ENCODE measurements around the gene LHFPL6. TPM values are rescaled to one million over a fixed set of nuclear protein-coding genes. Genes with fewer than 3 reads are reported as not detected.

Gene LHFPL6
- total RNA-seq, 6 donors from 2014 or later, result 22.2 to 113 (median 51.8) TPM

DNA sequence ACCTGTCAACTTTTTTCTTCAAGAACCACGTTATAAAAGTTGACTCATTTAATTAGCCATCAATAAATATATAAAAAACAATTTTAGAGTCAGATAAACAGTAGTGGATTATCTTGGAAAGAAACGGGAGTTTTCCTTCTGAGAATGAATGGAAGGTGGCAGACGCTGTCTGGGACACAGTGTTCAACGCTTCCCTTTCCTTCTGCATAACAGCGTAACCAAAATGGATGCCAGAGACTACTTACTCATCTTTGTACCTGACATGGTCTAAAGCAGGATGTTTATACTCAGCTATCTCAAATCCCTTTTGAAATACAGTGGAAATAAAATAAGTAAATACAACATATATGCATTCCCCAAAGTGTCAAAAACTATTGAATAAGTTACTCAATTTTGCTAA is 195.2 kb downstream of the LHFPL6 start:
- peaks cover 9 to 28% (median 14%) of the 10 kb centered on the region in 4 donors for H3K4me1 ChIP-seq
- peak in 1 of 2 donors; percentile 26 for TF ChIP-seq POLR2AphosphoS5 (IDR thresholded peaks at IDR 0.05)
- peak in 1 of 4 donors; percentile 42 for TF ChIP-seq EP300 (IDR thresholded peaks at IDR 0.05)
- no peak for TF ChIP-seq CTCF (IDR thresholded peaks at IDR 0.05)
- H3K27ac ChIP-seq, result peak overlapping the region in 1 of 4 donors; percentile 55
- no peaks in the 10 kb centered on the region for H3K36me3 ChIP-seq
- ATAC-seq (ENCODE audit: low FRiP score in 2 of 2), result no peak
- H3K27me3 ChIP-seq, result no peaks in the 10 kb centered on the region
- no peak overlapping the region for H3K4me3 ChIP-seq
- 60 to 68% methylated on average over 5 of the region's 5 CpGs for WGBS, 2 donors
- DNase-seq, result no peak
- H3K9me3 ChIP-seq, result no peaks in the 10 kb centered on the region

DNA sequence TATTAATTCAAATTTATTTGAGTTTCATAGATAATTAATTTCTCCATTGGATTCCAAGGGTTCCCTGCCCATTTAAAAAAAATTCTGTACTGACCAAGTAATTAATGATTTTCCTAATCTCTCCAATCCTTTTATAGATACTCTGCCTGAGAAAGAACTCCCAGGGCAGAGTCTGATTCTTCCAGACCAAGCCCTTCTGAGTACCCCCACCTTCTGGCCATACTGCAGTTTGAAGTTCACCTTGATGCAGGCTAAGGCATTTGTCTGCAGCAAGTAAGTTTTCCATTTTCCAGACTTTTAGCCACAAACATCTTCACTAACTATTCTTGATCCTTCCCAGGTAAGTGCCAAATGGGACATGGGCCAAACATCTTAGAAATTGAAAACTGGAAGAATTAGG is 195.9 kb downstream of the LHFPL6 start:
- no peaks in the 10 kb centered on the region for H3K36me3 ChIP-seq
- H3K4me3 ChIP-seq, result no peak overlapping the region
- DNase-seq (no peak), ATAC-seq (ENCODE audit: low FRiP score in 2 of 2) (no peak)
- TF ChIP-seq POLR2AphosphoS5 (IDR thresholded peaks at IDR 0.05), result no peak
- TF ChIP-seq EP300 (IDR thresholded peaks at IDR 0.05), result no peak
- TF ChIP-seq POLR2A (IDR thresholded peaks at IDR 0.05), result no peak
- TF ChIP-seq CTCF (IDR thresholded peaks at IDR 0.05), result no peak
- H3K4me1 ChIP-seq, result peaks cover 4 to 24% (median 13%) of the 10 kb centered on the region in 4 donors
- H3K27ac ChIP-seq, result no peak overlapping the region
- H3K9me3 ChIP-seq, result no peaks in the 10 kb centered on the region
- no peaks in the 10 kb centered on the region for H3K27me3 ChIP-seq

GRCh38 chr13:39406688-39407087 is 196.3 kb downstream of the LHFPL6 start:
- H3K27me3 ChIP-seq, result no peaks in the 10 kb centered on the region
- no peak for ATAC-seq (ENCODE audit: low FRiP score in 2 of 2)
- 84 to 95% methylated on average over 1 of the region's 1 CpG for WGBS, 2 donors
- H3K4me3 ChIP-seq, result no peak overlapping the region
- H3K9me3 ChIP-seq, result no peaks in the 10 kb centered on the region
- TF ChIP-seq EP300 (IDR thresholded peaks at IDR 0.05), result no peak
- TF ChIP-seq CTCF (IDR thresholded peaks at IDR 0.05), result no peak
- no peak for TF ChIP-seq POLR2AphosphoS5 (IDR thresholded peaks at IDR 0.05)
- no peak for TF ChIP-seq POLR2A (IDR thresholded peaks at IDR 0.05)
- H3K4me1 ChIP-seq, result peaks cover 4 to 24% (median 12%) of the 10 kb centered on the region in 4 donors
- H3K27ac ChIP-seq, result no peak overlapping the region
- H3K36me3 ChIP-seq, result no peaks in the 10 kb centered on the region
- no peak for DNase-seq

DNA sequence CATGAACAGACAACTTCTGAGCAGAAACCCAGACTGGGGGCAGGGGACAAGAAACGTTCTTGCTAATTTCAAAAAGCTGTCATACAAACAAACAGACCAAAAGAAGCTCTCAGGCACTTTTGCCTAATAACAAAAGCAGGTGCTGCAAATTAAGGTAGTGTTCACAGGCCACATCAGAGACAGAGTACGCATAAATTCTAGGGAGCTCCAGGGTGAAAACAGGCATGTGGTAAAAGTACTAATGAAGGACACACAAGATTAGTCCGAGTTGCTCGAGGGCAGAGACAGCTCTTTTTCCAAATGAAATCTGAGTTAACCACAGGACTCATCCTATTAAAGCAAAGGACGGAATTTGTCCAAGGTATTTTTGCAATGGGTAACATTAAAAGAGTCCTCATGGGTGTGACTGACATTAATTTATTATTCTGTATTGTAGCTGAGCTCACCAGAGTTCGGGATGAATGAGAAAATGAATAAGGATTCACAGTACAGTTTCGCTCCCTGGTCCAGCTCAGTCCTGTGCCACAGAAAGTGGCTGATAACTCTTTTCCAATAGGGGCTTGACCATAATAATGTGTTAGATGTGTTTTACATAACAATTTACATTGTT is 197.3 kb downstream of the LHFPL6 start:
- H3K27ac ChIP-seq, result no peak overlapping the region
- no peaks in the 10 kb centered on the region for H3K9me3 ChIP-seq
- TF ChIP-seq POLR2AphosphoS5 (IDR thresholded peaks at IDR 0.05), result no peak
- no peak for TF ChIP-seq EP300 (IDR thresholded peaks at IDR 0.05)
- TF ChIP-seq CTCF (IDR thresholded peaks at IDR 0.05), result no peak
- TF ChIP-seq POLR2A (IDR thresholded peaks at IDR 0.05), result no peak
- peaks cover 4 to 25% (median 8%) of the 10 kb centered on the region in 4 donors for H3K4me1 ChIP-seq
- H3K27me3 ChIP-seq, result no peaks in the 10 kb centered on the region
- WGBS, 2 donors, result 81 to 83% methylated on average over 7 of the region's 7 CpGs
- H3K36me3 ChIP-seq, result no peaks in the 10 kb centered on the region
- ATAC-seq (ENCODE audit: low FRiP score in 2 of 2), result no peak
- no peak for DNase-seq
- no peak overlapping the region for H3K4me3 ChIP-seq

- ATAC-seq (ENCODE audit: low FRiP score in 2 of 2) (no peak), DNase-seq (no peak)
- no peak overlapping the region for H3K27ac ChIP-seq
- peaks cover 4 to 20% (median 5%) of the 10 kb centered on the region in 4 donors for H3K4me1 ChIP-seq
- 96 to 98% methylated on average over 2 of the region's 2 CpGs for WGBS, 2 donors
- H3K4me3 ChIP-seq, result no peak overlapping the region
- TF ChIP-seq POLR2AphosphoS5 (IDR thresholded peaks at IDR 0.05) (no peak), EP300 (IDR thresholded peaks at IDR 0.05) (no peak), CTCF (IDR thresholded peaks at IDR 0.05) (no peak), POLR2A (IDR thresholded peaks at IDR 0.05) (no peak)
- H3K27me3 ChIP-seq, result no peaks in the 10 kb centered on the region
- no peaks in the 10 kb centered on the region for H3K36me3 ChIP-seq
- no peaks in the 10 kb centered on the region for H3K9me3 ChIP-seq
Observed at GRCh38 chr13:39405107-39405506, 197.9 kb downstream of the LHFPL6 start.

Measured in upper lobe of left lung (tissue), 6 donors.